ENCODE data around the gene IGLL5.
A peak's percentile ranks its signal among the peaks of the same experiment; 100 is the strongest.

IGLL5 gene

GRCh38 chr22:22934543-22935055, 47.0 kb downstream of the IGLL5 start:
- no peak for DNase-seq (ENCODE audit: low read depth)
- no peak for TF ChIP-seq CTCF (IDR thresholded peaks at IDR 0.05; ENCODE audit: low read depth, low read length)
- no peak for TF ChIP-seq MYC (IDR thresholded peaks at IDR 0.05; ENCODE audit: low read depth, low read length)
- no peak for TF ChIP-seq MAX (IDR thresholded peaks at IDR 0.05; ENCODE audit: low read depth, low read length)
- no peak for TF ChIP-seq POLR2A (IDR thresholded peaks at IDR 0.05; ENCODE audit: extremely low read depth, insufficient read length)
- no peak overlapping the region for H3K4me3 ChIP-seq (ENCODE audit: low read depth, low read length)

- no peak overlapping the region for H3K4me3 ChIP-seq (ENCODE audit: low read depth, low read length)
- no peak for TF ChIP-seq MAX (IDR thresholded peaks at IDR 0.05; ENCODE audit: low read depth, low read length)
- no peak for TF ChIP-seq POLR2A (IDR thresholded peaks at IDR 0.05; ENCODE audit: extremely low read depth, insufficient read length)
- TF ChIP-seq CTCF (IDR thresholded peaks at IDR 0.05; ENCODE audit: low read depth, low read length): no peak
- no peak for TF ChIP-seq MYC (IDR thresholded peaks at IDR 0.05; ENCODE audit: low read depth, low read length)
- DNase-seq (ENCODE audit: low read depth): no peak
Observed at GRCh38 chr22:22935056-22935545, 47.5 kb downstream of the IGLL5 start.

GRCh38 chr22:22935546-22936157, 48.0 kb downstream of the IGLL5 start:
- peak; percentile 59 for DNase-seq (ENCODE audit: low read depth)
- H3K4me3 ChIP-seq (ENCODE audit: low read depth, low read length): no peak overlapping the region
- no peak for TF ChIP-seq MYC (IDR thresholded peaks at IDR 0.05; ENCODE audit: low read depth, low read length)
- no peak for TF ChIP-seq POLR2A (IDR thresholded peaks at IDR 0.05; ENCODE audit: extremely low read depth, insufficient read length)
- no peak for TF ChIP-seq MAX (IDR thresholded peaks at IDR 0.05; ENCODE audit: low read depth, low read length)

- no peak for TF ChIP-seq CTCF (IDR thresholded peaks at IDR 0.05; ENCODE audit: low read depth, low read length)
- no peak for TF ChIP-seq POLR2A (IDR thresholded peaks at IDR 0.05; ENCODE audit: extremely low read depth, insufficient read length)
- no peak for TF ChIP-seq MYC (IDR thresholded peaks at IDR 0.05; ENCODE audit: low read depth, low read length)
- no peak for DNase-seq (ENCODE audit: low read depth)
- no peak overlapping the region for H3K4me3 ChIP-seq (ENCODE audit: low read depth, low read length)
Observed at GRCh38 chr22:22936180-22936914, 48.7 kb downstream of the IGLL5 start.

- TF ChIP-seq MYC (IDR thresholded peaks at IDR 0.05; ENCODE audit: low read depth, low read length): no peak
- no peak for TF ChIP-seq POLR2A (IDR thresholded peaks at IDR 0.05; ENCODE audit: extremely low read depth, insufficient read length)
- no peak for TF ChIP-seq CTCF (IDR thresholded peaks at IDR 0.05; ENCODE audit: low read depth, low read length)
- TF ChIP-seq MAX (IDR thresholded peaks at IDR 0.05; ENCODE audit: low read depth, low read length): no peak
- H3K4me3 ChIP-seq (ENCODE audit: low read depth, low read length): no peak overlapping the region
- DNase-seq (ENCODE audit: low read depth): no peak
Observed at GRCh38 chr22:22936915-22937656, 49.5 kb downstream of the IGLL5 start.
